ENCODE data around the gene GRIK1.

DNA sequence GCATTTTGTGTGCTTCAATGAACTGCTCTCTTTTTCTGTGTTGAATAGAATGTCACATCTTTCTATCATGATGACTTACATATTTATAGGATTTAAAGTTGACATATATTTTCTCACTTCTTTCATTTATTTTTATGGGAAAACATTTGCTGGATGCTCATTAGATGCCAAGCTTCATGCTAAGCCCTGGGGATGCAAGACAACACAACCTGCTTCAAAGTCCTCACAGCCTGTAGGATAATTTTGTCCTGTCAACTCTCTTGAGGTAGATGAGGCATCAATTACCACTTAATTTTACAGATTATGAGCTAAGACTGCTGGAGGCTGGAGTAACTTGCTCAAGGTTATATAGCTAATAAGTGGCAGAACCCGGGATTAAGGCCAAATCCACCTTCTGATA is 264.3 kb downstream of the GRIK1 start:
- TF ChIP-seq CTCF (IDR thresholded peaks at IDR 0.05) (no peak), POLR2A (IDR thresholded peaks at IDR 0.05) (no peak)

All from vagina (tissue), 2 donors.